H1 (cell line): Measurements from ENCODE around the gene ESPNL. TPM values are rescaled to one million over a fixed set of nuclear protein-coding genes. Genes with fewer than 3 reads are reported as not detected.

Experiments used
- CTCF ChIA-PET: fragments of 300-600 bp; sonication (Branson Sonifier 250); formaldehyde crosslinking; loops from one replicate; lab custom pipeline; 2021; ENCODE audit not compliant: partially characterized antibody; lab: Charles Lee
- POLR2A ChIA-PET: fragments of 300-600 bp; sonication (Branson Sonifier 250); formaldehyde crosslinking; loops from one replicate; lab custom pipeline; 2021; ENCODE audit warnings: inconsistent platforms; ENCODE audit not compliant: partially characterized antibody; lab: Charles Lee
- DNase-seq, 2 experiments: peaks; one replicate each; pipeline versions ENCODE4 v3.0.0 to v3.0.0-alpha.2; 2010 to 2022; ENCODE audit warnings: low spot score in 2 of 2, low read depth in 1 of 2, mixed read lengths in 1 of 2
- FAIRE-seq: peaks from 2 replicates; lab custom pipeline; 2011; peaks lifted over from hg19 to GRCh38; lab: Jason Lieb, UNC
- H2AFZ ChIP-seq: 2 replicates; pipeline ENCODE4 v1.8.1; 2012; ENCODE audit warnings: low read length, inconsistent platforms
- H2AK5ac ChIP-seq: 2 replicates; pipeline ENCODE4 v1.6.1; 2013; ENCODE audit warnings: low read depth, low read length
- H2BK120ac ChIP-seq: replicated peaks from 2 replicates; pipeline ENCODE3; 2013; ENCODE audit warnings: low read depth, low read length, inconsistent platforms
- H2BK12ac ChIP-seq: 2 replicates; pipeline ENCODE4 v1.6.1; 2013; ENCODE audit warnings: low read depth, low read length
- H2BK15ac ChIP-seq: 2 replicates; pipeline ENCODE4 v1.6.1; 2013; ENCODE audit warnings: low read length
- H2BK20ac ChIP-seq: 2 replicates; pipeline ENCODE4 v1.6.1; 2013; ENCODE audit warnings: low read length
- H2BK5ac ChIP-seq: 2 replicates; pipeline ENCODE4 v1.6.1; 2013; ENCODE audit warnings: low read depth, low read length
- H3K14ac ChIP-seq: 2 replicates; pipeline ENCODE4 v1.6.1; 2013; ENCODE audit warnings: inconsistent platforms; ENCODE audit not compliant: insufficient read length
- H3K18ac ChIP-seq: 2 replicates; pipeline ENCODE4 v1.6.1; 2013; ENCODE audit warnings: low read length; ENCODE audit errors: extremely low read depth
- H3K23ac ChIP-seq: 2 replicates; pipeline ENCODE4 v1.6.1; 2013; ENCODE audit warnings: inconsistent platforms; ENCODE audit not compliant: insufficient read length
- H3K23me2 ChIP-seq: 2 replicates; pipeline ENCODE4 v1.6.1; 2013; ENCODE audit warnings: low read depth, low read length
- H3K27ac ChIP-seq: 2 replicates; pipeline ENCODE4 v1.6.1; 2011; ENCODE audit warnings: low read depth, low read length, inconsistent platforms
- H3K27me3 ChIP-seq, 4 experiments: replicated peaks in 1 of 4; 1 replicate in 1 of 4; 2 replicates in 3 of 4; pipeline versions ENCODE4 v1.6.1 to v1.8.1; 2011 to 2013; ENCODE audit warnings: low read length in 3 of 4, mild to moderate bottlenecking in 3 of 4, inconsistent platforms in 2 of 4, mixed read lengths in 2 of 4, moderate library complexity in 1 of 4; ENCODE audit not compliant: control insufficient read depth in 3 of 4, insufficient read depth in 3 of 4; ENCODE audit errors: extremely low read depth in 1 of 4
- H3K36me3 ChIP-seq, 4 experiments: 2 replicates each; pipeline versions ENCODE4 v1.6.1 to v1.8.1; 2011 to 2013; ENCODE audit warnings: mild to moderate bottlenecking in 4 of 4, low read length in 3 of 4, moderate library complexity in 2 of 4, control low read depth in 1 of 4, inconsistent platforms in 1 of 4; ENCODE audit not compliant: insufficient read depth in 4 of 4, control insufficient read depth in 2 of 4
- H3K4ac ChIP-seq: replicated peaks from 2 replicates; pipeline ENCODE3; 2013; ENCODE audit warnings: low read length, low read depth, mixed read lengths, inconsistent platforms; ENCODE audit not compliant: insufficient read length
- H3K4me1 ChIP-seq, 4 experiments: replicated peaks in 1 of 4; 1 replicate in 1 of 4; 2 replicates in 3 of 4; pipeline versions ENCODE4 v1.6.1 to v1.8.1; 2011 to 2013; ENCODE audit warnings: low read length in 3 of 4, inconsistent platforms in 2 of 4, mixed read lengths in 1 of 4; ENCODE audit not compliant: insufficient read depth in 4 of 4, control insufficient read depth in 3 of 4
- H3K4me2 ChIP-seq, 2 experiments: 2 replicates each; pipeline versions ENCODE4 v1.6.1 to v1.8.1; 2011 to 2013; ENCODE audit warnings: low read depth in 2 of 2, low read length in 2 of 2, control low read depth in 1 of 2, inconsistent platforms in 1 of 2, mild to moderate bottlenecking in 1 of 2; ENCODE audit not compliant: insufficient read depth in 1 of 2
- H3K4me3 ChIP-seq, 4 experiments: fragments of 200-600, 300-600 bp in 1 of 4; sonication (generic), shearing (Covaris generic), sonication (Bioruptor Twin) in 1 of 4; 2 replicates each; pipeline versions ENCODE4 v1.5.1 to v1.8.1; 2011 to 2016; ENCODE audit warnings: low read length in 4 of 4, low read depth in 3 of 4, control low read depth in 2 of 4, inconsistent platforms in 2 of 4, mild to moderate bottlenecking in 2 of 4, mixed read lengths in 1 of 4, moderate library complexity in 1 of 4; ENCODE audit not compliant: insufficient read depth in 2 of 4; ENCODE audit errors: extremely low read depth in 1 of 4
- H3K56ac ChIP-seq: replicated peaks from 2 replicates; pipeline ENCODE3; 2013; ENCODE audit warnings: low read depth, mild to moderate bottlenecking, mixed read lengths, low read length, inconsistent platforms; ENCODE audit not compliant: insufficient read length
- H3K79me1 ChIP-seq: 2 replicates; pipeline ENCODE4 v1.6.1; 2013; ENCODE audit warnings: low read depth, low read length, control low read depth
- H3K79me2 ChIP-seq, 2 experiments: 2 replicates each; pipeline versions ENCODE4 v1.6.1 to v1.8.1; 2012 to 2013; ENCODE audit warnings: low read length in 2 of 2, mild to moderate bottlenecking in 2 of 2, inconsistent platforms in 1 of 2; ENCODE audit not compliant: insufficient read depth in 2 of 2, control insufficient read depth in 1 of 2
- H3K9ac ChIP-seq, 4 experiments: replicated peaks in 1 of 4; 1 replicate in 1 of 4; 2 replicates in 3 of 4; pipeline versions ENCODE4 v1.6.1 to v1.8.1; 2011 to 2013; ENCODE audit warnings: low read depth in 3 of 4, low read length in 3 of 4, control low read depth in 2 of 4, mild to moderate bottlenecking in 2 of 4, moderate library complexity in 2 of 4, inconsistent platforms in 1 of 4; ENCODE audit errors: extremely low read depth in 1 of 4
- H3K9me3 ChIP-seq, 2 experiments: 2 replicates each; pipeline versions ENCODE4 v1.6.1 to v1.8.1; 2012 to 2013; ENCODE audit warnings: mild to moderate bottlenecking in 2 of 2, moderate library complexity in 2 of 2, control low read depth in 1 of 2, inconsistent platforms in 1 of 2, low read depth in 1 of 2, low read length in 1 of 2, mixed read lengths in 1 of 2; ENCODE audit not compliant: insufficient read depth in 2 of 2
- H4K20me1 ChIP-seq, 2 experiments: replicated peaks in 1 of 2; 2 replicates each; pipeline versions ENCODE3 to v1.8.1; 2011 to 2013; ENCODE audit warnings: inconsistent platforms in 2 of 2, low read length in 2 of 2, mild to moderate bottlenecking in 1 of 2; ENCODE audit not compliant: insufficient read depth in 2 of 2, control insufficient read depth in 1 of 2
- H4K5ac ChIP-seq: 2 replicates; pipeline ENCODE4 v1.6.1; 2013; ENCODE audit warnings: low read length, low read depth, mixed read lengths, inconsistent platforms; ENCODE audit not compliant: insufficient read length
- H4K8ac ChIP-seq: 2 replicates; pipeline ENCODE4 v1.8.0; 2013; ENCODE audit warnings: mild to moderate bottlenecking, moderate library complexity, low read length, inconsistent platforms; ENCODE audit not compliant: insufficient read depth; ENCODE audit errors: extremely low read depth
- H4K91ac ChIP-seq: replicated peaks from 2 replicates; pipeline ENCODE3; 2013; ENCODE audit warnings: low read length, mixed read lengths, inconsistent platforms; ENCODE audit not compliant: insufficient read length
- ASH2L ChIP-seq: fragments of 200-600, 300-600 bp; sonication (generic); IDR thresholded peaks from one replicate; pipeline ENCODE4 v1.7.1; 2017; ENCODE audit warnings: low read length
- ATF2 ChIP-seq: IDR thresholded peaks from 2 replicates; pipeline ENCODE4 v1.6.1; 2012; ENCODE audit warnings: low read length, inconsistent platforms
- BCL11A ChIP-seq, 2 experiments: IDR thresholded peaks; one replicate each; pipeline ENCODE4 v1.6.1; 2011; ENCODE audit warnings: low read depth in 2 of 2, low read length in 2 of 2, mild to moderate bottlenecking in 2 of 2
- CHD1 ChIP-seq: IDR thresholded peaks from 2 replicates; pipeline ENCODE4 v1.6.1; 2012; ENCODE audit warnings: low read depth, low read length, improper control_type of control experiment
- CTBP2 ChIP-seq: IDR thresholded peaks from 2 replicates; pipeline ENCODE4 v1.7.0; 2011; ENCODE audit warnings: borderline replicate concordance, mild to moderate bottlenecking, moderate library complexity, mixed read lengths, low read length; ENCODE audit not compliant: insufficient read depth, insufficient read length
- EP300 ChIP-seq, 2 experiments: IDR thresholded peaks; 1 replicate in 1 of 2; 2 replicates in 1 of 2; pipeline ENCODE4 v1.6.1; 2011 to 2012; ENCODE audit warnings: low read depth in 2 of 2, low read length in 2 of 2, mild to moderate bottlenecking in 2 of 2, borderline replicate concordance in 1 of 2, inconsistent platforms in 1 of 2, moderate library complexity in 1 of 2
- KDM5A ChIP-seq: fragments of 200-600 bp; IDR thresholded peaks from 2 replicates; pipeline ENCODE4 v1.7.1; 2012; ENCODE audit warnings: mild to moderate bottlenecking, low read length, inconsistent platforms, mixed read lengths
- POLR2A ChIP-seq, 2 experiments: IDR thresholded peaks; 1 replicate in 1 of 2; 2 replicates in 1 of 2; pipeline ENCODE4 v1.6.1; 2011; ENCODE audit warnings: low read depth in 2 of 2, low read length in 2 of 2, mild to moderate bottlenecking in 2 of 2; ENCODE audit errors: control extremely low read depth in 1 of 2
- POU5F1 ChIP-seq: IDR thresholded peaks from 2 replicates; pipeline ENCODE4 v1.6.1; 2011; ENCODE audit warnings: low read depth, mild to moderate bottlenecking, low read length, moderate library complexity
- RXRA ChIP-seq: IDR thresholded peaks from 2 replicates; pipeline ENCODE4 v1.6.1; 2011; ENCODE audit warnings: low read depth, mild to moderate bottlenecking, low read length, moderate library complexity; ENCODE audit not compliant: insufficient read depth
- TAF7 ChIP-seq: optimal IDR thresholded peaks from 2 replicates; pipeline ENCODE3; 2011; ENCODE audit warnings: low read depth, mild to moderate bottlenecking, inconsistent platforms, low read length, moderate library complexity, borderline replicate concordance
- WGBS, 2 experiments: shearing (Covaris generic) in 1 of 2; methylation state at CpG; one replicate each; pipeline versions ENCODE4 v1.1.6 to v1.1.7; 2013 to 2015; ENCODE audit warnings: low lambda C conversion rate in 2 of 2, mixed read lengths in 2 of 2, inconsistent platforms in 1 of 2, low coverage in 1 of 2, missing lambda C conversion rate in 1 of 2; ENCODE audit not compliant: insufficient replicate concordance in 2 of 2, insufficient coverage in 1 of 2, insufficient read length in 1 of 2; ENCODE audit errors: extremely low coverage in 1 of 2, missing lambda C conversion rate in 1 of 2; 5-methylcytosine and 5-hydroxymethylcytosine counted together
- polyA plus RNA-seq, 7 experiments: library from polyadenylated mRNA; depleted of rRNA in 3 of 7; stranded (reverse) in 5 of 7; unstranded in 2 of 7; fragments of >200 nt in 5 of 7; fragments of 200-250 nt in 2 of 7; gene quantifications; 1 replicate in 5 of 7; 2 replicates in 1 of 7; 4 replicates in 1 of 7; pipeline versions ENCODE4 v1.2.1 to v1.2.3, GENCODE V29; 2011 to 2013; ENCODE audit warnings: missing spikeins in 2 of 7, mixed read lengths in 2 of 7
- total RNA-seq: library from RNA; stranded (reverse); fragmentation: NEBNext Ultra II Directional; extraction: Animal tissue kit (Norgen Biotek cat#: 25700); gene quantifications from 2 replicates; pipeline ENCODE4 v1.2.1, GENCODE V29; 2021

The ESPNL gene
- total and polyA plus RNA-seq, 2 of the 8 experiments (the other 6 are each of a cell fraction or from before 2014, with no cell fraction given) = 0.68 to 1.3 TPM

GRCh38 chr2:238085899-238086298 lies 14.2 kb upstream of the ESPNL start:
- TF ChIP-seq KDM5A = no peak
- no peak for TF ChIP-seq EP300 (IDR thresholded peaks at IDR 0.05; ENCODE audit: borderline replicate concordance in 1 of 2, low read depth in 2 of 2, low read length in 2 of 2)
- TF ChIP-seq CTBP2 = no peak
- no peak for TF ChIP-seq ATF2
- TF ChIP-seq POLR2A (IDR thresholded peaks at IDR 0.05; ENCODE audit: control extremely low read depth in 1 of 2, low read depth in 2 of 2, low read length in 2 of 2) = no peak
- no peak for TF ChIP-seq ASH2L
- TF ChIP-seq POU5F1 = no peak
- TF ChIP-seq RXRA = no peak
- TF ChIP-seq BCL11A (IDR thresholded peaks at IDR 0.05; ENCODE audit: low read depth in 2 of 2, low read length in 2 of 2) = no peak
- TF ChIP-seq CHD1 = no peak
- TF ChIP-seq TAF7 = no peak
- ChIA-PET POLR2A (interaction anchor here (1.2 kb wide), 1 partner anchor 8 kb away, joined by 4 read pairs; no protein-coding TSS in a partner anchor), CTCF (interaction anchor here (0.6 to 1.0 kb wide), 2 partner anchors 36 to 341 kb away, joined by 3 read pairs; no protein-coding TSS in a partner anchor)
- no peaks in the 10 kb centered on the region for H3K79me1 ChIP-seq
- H3K9me3 ChIP-seq = no peaks in the 10 kb centered on the region
- peaks cover 17 to 63% (median 44%) of the 10 kb centered on the region in 4 experiments for H3K36me3 ChIP-seq
- no peak overlapping the region for H2BK20ac ChIP-seq
- H3K27me3 ChIP-seq = no peaks in the 10 kb centered on the region
- no peak overlapping the region for H3K4ac ChIP-seq
- no peaks in the 10 kb centered on the region for H3K4me1 ChIP-seq
- H4K8ac ChIP-seq = no peak overlapping the region
- no peak for DNase-seq
- no peak overlapping the region for H2BK5ac ChIP-seq
- FAIRE-seq = no peak
- H2BK15ac ChIP-seq = no peak overlapping the region
- H3K9ac ChIP-seq = no peak overlapping the region
- no peak overlapping the region for H2BK12ac ChIP-seq
- H3K23me2 ChIP-seq = no peaks in the 10 kb centered on the region
- no peak overlapping the region for H3K27ac ChIP-seq
- no peak overlapping the region for H3K4me2 ChIP-seq
- H3K23ac ChIP-seq = no peak overlapping the region
- no peak overlapping the region for H4K91ac ChIP-seq
- no peak overlapping the region for H4K5ac ChIP-seq
- H3K4me3 ChIP-seq = no peak overlapping the region
- no peak overlapping the region for H2BK120ac ChIP-seq
- H3K18ac ChIP-seq = no peak overlapping the region
- peaks cover 4 to 10% of the 10 kb centered on the region in 2 experiments for H4K20me1 ChIP-seq
- no peak overlapping the region for H3K56ac ChIP-seq
- 83% methylated on average over 3 of the region's 3 CpGs; no CpG with 5 or more reads in 1 of the 2 experiments for WGBS, 2 experiments
- no peaks in the 10 kb centered on the region; a peak in 1 of 4 replicates for H3K79me2 ChIP-seq
- no peak overlapping the region for H2AK5ac ChIP-seq
- no peak overlapping the region for H3K14ac ChIP-seq
- no peak overlapping the region for H2AFZ ChIP-seq
